ENCODE data around the gene RAB44. TPM values are rescaled to one million over a fixed set of nuclear protein-coding genes. Genes with fewer than 3 reads are reported as not detected.
A peak's percentile ranks its signal among the peaks of the same experiment; 100 is the strongest.

RAB44 gene
- total RNA-seq, 1 experiment from 2014 or later: not detected

- DNase-seq (ENCODE audit: low read depth): no peak
Observed at GRCh38 chr6:36730424-36731380, 33.1 kb downstream of the RAB44 start.

- no peak for DNase-seq (ENCODE audit: low read depth)
Observed at GRCh38 chr6:36731622-36732310, 34.1 kb downstream of the RAB44 start.

- DNase-seq (ENCODE audit: low read depth): no peak
Observed at GRCh38 chr6:36733300-36733699, 35.7 kb downstream of the RAB44 start.

- no peak for DNase-seq (ENCODE audit: low read depth)
Observed at GRCh38 chr6:36734486-36735060, 36.9 kb downstream of the RAB44 start.

GRCh38 chr6:36735110-36736071 lies 37.8 kb downstream of the RAB44 start:
- peak; percentile 91 for DNase-seq (ENCODE audit: low read depth)

- DNase-seq (ENCODE audit: low read depth): no peak
Observed at GRCh38 chr6:36737043-36737785, 39.6 kb downstream of the RAB44 start.

- no peak for DNase-seq (ENCODE audit: low read depth)
Observed at GRCh38 chr6:36738108-36738507, 40.5 kb downstream of the RAB44 start.

GRCh38 chr6:36739947-36740817 lies 42.6 kb downstream of the RAB44 start:
- peak; percentile 49 for DNase-seq (ENCODE audit: low read depth)

- no peak for DNase-seq (ENCODE audit: low read depth)
Observed at GRCh38 chr6:36740818-36741179, 43.2 kb downstream of the RAB44 start.

- no peak for DNase-seq (ENCODE audit: low read depth)
Observed at GRCh38 chr6:36742146-36742545, 44.5 kb downstream of the RAB44 start.

GRCh38 chr6:36743032-36743431 lies 45.4 kb downstream of the RAB44 start:
- DNase-seq (ENCODE audit: low read depth): no peak

- no peak for DNase-seq (ENCODE audit: low read depth)
Observed at GRCh38 chr6:36743538-36744303, 46.1 kb downstream of the RAB44 start.

- no peak for DNase-seq (ENCODE audit: low read depth)
Observed at GRCh38 chr6:36744304-36744673, 46.7 kb downstream of the RAB44 start.

GRCh38 chr6:36745283-36745682 lies 47.7 kb downstream of the RAB44 start:
- DNase-seq (ENCODE audit: low read depth): no peak

GRCh38 chr6:36745836-36746235 lies 48.2 kb downstream of the RAB44 start:
- no peak for DNase-seq (ENCODE audit: low read depth)

GRCh38 chr6:36746251-36746650 lies 48.6 kb downstream of the RAB44 start:
- no peak for DNase-seq (ENCODE audit: low read depth)

- DNase-seq (ENCODE audit: low read depth): no peak
Observed at GRCh38 chr6:36749829-36750489, 52.3 kb downstream of the RAB44 start.

GRCh38 chr6:36751091-36751490 lies 53.5 kb downstream of the RAB44 start:
- no peak for DNase-seq (ENCODE audit: low read depth)

- no peak for DNase-seq (ENCODE audit: low read depth)
Observed at GRCh38 chr6:36751833-36752186, 54.2 kb downstream of the RAB44 start.
